Stimulated activated CD4-positive, alpha-beta T cell treated with anti-CD3 and anti-CD28 coated beads, TNF-alpha, amount 100 ng/mL, for 48 hours (primary cell): ENCODE results near the gene DOCK9.
"Not testable (repeated sequence)": the region's sequence is repeated elsewhere in the genome, so short reads cannot be mapped to it uniquely, and the experiment has no call there.

Experiments used
- DNase-seq, 3 donors: peaks; one replicate each; pipeline ENCODE4 v3.0.0-alpha.2; 2020; ENCODE audit warnings: low read depth in 3 of 3

The DOCK9 gene

DNA sequence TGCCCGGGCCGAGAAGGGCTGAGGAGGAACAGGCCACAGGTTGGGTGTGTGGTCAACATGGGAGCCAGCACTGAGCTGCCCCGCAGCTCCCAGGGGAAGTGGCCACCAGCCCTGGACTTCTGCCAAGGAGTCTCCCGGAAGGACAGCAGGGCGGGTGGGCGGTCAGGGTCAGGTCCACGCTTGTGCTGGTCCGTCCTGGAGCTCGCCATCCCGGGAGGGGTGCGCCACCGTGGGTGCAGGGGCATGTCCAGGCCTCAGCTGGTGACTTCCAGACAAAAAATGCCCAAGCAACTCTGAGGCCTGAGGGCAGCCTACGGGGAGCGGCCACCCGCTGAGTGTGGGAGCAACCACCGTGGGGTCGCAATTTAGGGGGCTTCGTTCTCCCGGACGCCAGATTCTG is 203.9 kb downstream of the DOCK9 start:
- no peak for DNase-seq

DNA sequence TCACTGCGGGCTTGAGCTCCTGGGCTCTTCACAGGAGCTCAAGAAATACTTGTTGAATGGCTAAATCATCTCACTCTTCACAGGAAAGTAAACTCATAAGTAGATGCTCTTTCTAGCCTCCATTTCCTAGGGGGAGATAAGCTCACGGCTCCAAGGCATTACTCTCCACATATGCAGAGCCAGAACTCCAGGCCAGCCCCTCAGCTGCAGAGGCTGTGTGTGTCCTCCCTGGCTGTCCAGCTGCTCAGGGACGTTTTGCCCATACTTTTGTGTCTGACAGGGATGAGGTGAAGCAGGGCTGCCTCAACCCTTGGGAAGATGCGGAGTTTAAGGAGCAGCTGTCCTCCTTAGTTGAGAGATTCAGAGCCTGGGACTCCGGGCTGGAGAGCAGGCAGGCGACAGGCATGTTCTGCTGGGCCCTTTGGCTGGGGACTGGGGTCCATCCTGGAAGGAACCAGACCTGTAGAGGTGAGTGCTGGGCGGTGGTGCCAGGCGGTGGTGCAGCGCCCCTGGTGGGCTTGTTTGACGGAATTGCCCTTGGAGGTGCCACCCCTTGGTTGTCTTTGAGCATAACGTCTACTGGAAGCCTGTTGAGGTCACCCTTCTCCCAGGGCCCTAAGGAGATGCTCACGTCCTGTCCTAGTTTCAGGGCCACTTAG is 204.9 kb downstream of the DOCK9 start:
- DNase-seq: no peak

- no peak for DNase-seq
Measured at GRCh38 chr13:98771838-98772611, 205.8 kb downstream of the DOCK9 start.

- no peak for DNase-seq
Measured at GRCh38 chr13:98769736-98770135, 208.1 kb downstream of the DOCK9 start.

GRCh38 chr13:98768522-98768921 is 209.3 kb downstream of the DOCK9 start:
- DNase-seq: no peak

DNA sequence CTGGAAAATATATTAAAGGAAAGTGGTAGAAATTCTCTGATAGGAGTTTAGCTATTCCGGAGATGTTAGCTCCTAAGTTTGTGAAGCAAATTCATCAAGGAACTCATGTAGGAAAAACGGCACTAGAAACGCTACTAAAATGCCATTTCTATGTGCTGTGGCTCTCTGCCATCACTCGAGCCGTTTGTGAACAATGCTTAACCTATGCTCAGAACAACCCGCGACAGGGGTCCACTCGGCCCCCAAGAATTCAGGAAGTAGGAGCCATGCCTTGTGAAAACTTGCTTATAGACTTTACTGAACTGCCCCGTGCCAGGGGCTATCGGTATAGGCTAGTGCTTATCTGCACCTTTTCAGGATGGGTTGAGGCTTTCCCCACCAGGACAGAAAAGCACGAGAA is 211.2 kb downstream of the DOCK9 start:
- DNase-seq: no peak

DNA sequence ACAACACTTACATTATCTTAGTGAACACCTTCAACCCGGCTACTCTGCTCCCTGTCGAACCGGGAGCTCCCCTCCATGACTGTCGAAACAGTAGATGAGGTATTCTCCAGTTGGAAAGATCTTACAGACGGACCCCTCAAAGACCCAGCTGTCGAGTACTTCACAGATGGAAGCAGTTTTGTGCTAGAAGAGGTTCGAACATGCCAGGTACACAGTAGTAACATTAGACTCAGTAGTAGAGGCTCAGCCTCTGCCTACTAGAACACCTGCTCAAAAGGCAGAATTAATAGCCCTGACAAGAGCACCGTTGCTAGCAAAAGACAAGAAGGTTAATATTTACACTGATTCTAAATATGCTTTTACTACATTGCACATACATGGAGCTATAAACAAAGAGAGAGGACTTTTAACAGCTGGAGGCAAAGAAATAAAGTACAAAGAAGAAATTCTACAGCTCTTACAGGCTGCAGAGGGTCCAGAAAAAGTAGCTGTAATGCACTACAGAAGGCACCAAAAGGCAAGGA is 211.8 kb downstream of the DOCK9 start:
- DNase-seq: no peak

- DNase-seq: no peak
Measured at GRCh38 chr13:98761986-98762616, 215.8 kb downstream of the DOCK9 start.

- DNase-seq: no peak
Measured at GRCh38 chr13:98761126-98761985, 216.5 kb downstream of the DOCK9 start.

DNA sequence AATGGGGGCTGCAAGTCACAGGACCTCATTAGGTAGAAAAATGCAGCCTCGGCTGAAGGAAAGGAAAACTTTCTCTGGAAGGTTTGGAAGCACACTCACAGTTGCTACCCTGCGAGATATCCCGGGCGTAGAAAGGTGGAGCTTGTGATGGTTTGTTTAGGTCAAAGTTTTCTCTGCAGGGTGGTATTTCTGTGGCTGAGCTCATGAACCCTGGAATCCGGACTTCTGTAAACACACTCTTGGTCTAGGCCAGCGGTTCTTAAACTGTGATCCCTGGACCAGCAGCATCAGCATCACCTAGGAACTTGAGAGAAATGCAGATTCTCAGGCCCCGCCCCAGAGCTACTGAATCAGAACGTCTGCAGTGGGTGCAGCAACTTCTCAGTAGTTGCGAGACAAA is 222.1 kb downstream of the DOCK9 start:
- DNase-seq: no peak

GRCh38 chr13:98755116-98755515 is 222.7 kb downstream of the DOCK9 start:
- no peak for DNase-seq

DNA sequence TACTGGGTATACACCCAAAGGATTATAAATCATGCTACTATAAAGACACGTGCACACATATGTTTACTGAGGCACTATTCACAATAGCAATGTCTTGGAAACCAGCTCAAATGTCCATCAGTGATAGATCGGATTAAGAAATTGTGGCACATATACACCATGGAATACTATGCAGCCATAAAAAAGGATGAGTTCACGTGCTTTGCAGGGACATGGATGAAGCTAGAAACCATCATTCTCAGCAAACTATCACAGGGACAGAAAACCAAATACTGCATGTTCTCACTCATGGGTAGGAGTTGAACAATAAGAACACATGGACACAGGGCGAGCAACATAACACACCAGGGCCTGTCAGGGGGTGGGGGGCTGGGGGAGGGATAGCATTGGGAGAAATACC is 223.4 kb downstream of the DOCK9 start:
- not testable (repeated sequence) for DNase-seq

GRCh38 chr13:98752467-98753290 is 225.2 kb downstream of the DOCK9 start, which contains the start of gene SLC15A1:
Gene SLC15A1 (minus strand): TSS chr13:98752672. CDS start chr13:98752598, 74 bp downstream.
- DNase-seq: no peak

GRCh38 chr13:98751861-98752466 is 225.9 kb downstream of the DOCK9 start:
- no peak for DNase-seq

DNA sequence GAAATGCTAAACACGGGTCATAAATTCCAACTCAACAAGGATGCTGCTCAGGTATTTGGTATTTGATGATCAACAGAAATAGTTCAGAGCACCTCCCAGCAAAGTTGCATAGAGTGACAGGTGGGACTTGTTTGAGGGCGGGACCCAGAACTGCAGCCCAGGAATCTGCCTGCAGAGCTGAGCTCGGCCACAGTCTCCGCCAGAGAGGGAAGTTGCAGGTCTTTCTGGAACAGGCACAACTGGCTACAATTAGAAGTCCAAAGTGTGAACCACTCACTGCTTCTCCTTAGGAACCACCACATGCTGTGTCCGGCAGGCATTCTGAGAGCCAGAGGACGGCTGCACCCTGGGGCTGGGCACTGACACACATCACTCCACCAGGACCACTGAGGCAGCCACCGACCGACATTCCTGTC is 226.5 kb downstream of the DOCK9 start:
- no peak for DNase-seq

GRCh38 chr13:98749501-98749900 is 228.4 kb downstream of the DOCK9 start:
- no peak for DNase-seq

GRCh38 chr13:98746968-98747367 is 230.9 kb downstream of the DOCK9 start:
- DNase-seq: no peak
